Right lobe of liver (tissue), 4 donors: Measurements from ENCODE around the gene DCDC2.

Experiments used
- CTCF ChIP-seq, 4 donors: fragments of 200-600 bp in 3 of 4; fragments of 450-650 bp in 1 of 4; IDR thresholded peaks; one replicate each; pipeline versions ENCODE4 v1.5.1 to v1.8.0; 2016 to 2022; ENCODE audit warnings: antibody characterized with exemption in 4 of 4, mild to moderate bottlenecking in 2 of 4
- POLR2A ChIP-seq: fragments of 450-650 bp; IDR thresholded peaks from one replicate; pipeline ENCODE4 v1.6.1; 2017; ENCODE audit warnings: antibody characterized with exemption, mild to moderate bottlenecking
- donor health status: DM: no; HTN: no; CAD: no.
- donor health status: DM: no; HTN: no; CAD: no.
- donor health status: DM: no; HTN: yes; CAD: no.

- no peak for TF ChIP-seq POLR2A
- TF ChIP-seq CTCF (IDR thresholded peaks at IDR 0.05): no peak
Observed at GRCh38 chr6:24381476-24382219, 23.8 kb upstream of the DCDC2 start.
